NCI-H2029 treated with DMSO at 0.1 percent for 48 hours (cell line): Measurements from ENCODE around the gene FRMPD2.
"Not testable (repeated sequence)": the region's sequence is repeated elsewhere in the genome, so short reads cannot be mapped to it uniquely, and the experiment has no call there.

ENCODE experiments used
- DNase-seq: peaks from one replicate; lab custom pipeline; 2025; lab: John Stamatoyannopoulos, UW

Gene FRMPD2

GRCh38 chr10:48233559-48234005, 40.9 kb downstream of the FRMPD2 start:
- no peak for DNase-seq

GRCh38 chr10:48232717-48233447, 41.6 kb downstream of the FRMPD2 start:
- DNase-seq = no peak

- no peak for DNase-seq
Observed at GRCh38 chr10:48231699-48232315, 42.7 kb downstream of the FRMPD2 start.

GRCh38 chr10:48231178-48231577, 43.3 kb downstream of the FRMPD2 start:
- DNase-seq = no peak

- no peak for DNase-seq
Observed at GRCh38 chr10:48227213-48227612, 47.3 kb downstream of the FRMPD2 start.

GRCh38 chr10:48224979-48225560, 49.4 kb downstream of the FRMPD2 start:
- no peak for DNase-seq

- no peak for DNase-seq
Observed at GRCh38 chr10:48224296-48224695, 50.2 kb downstream of the FRMPD2 start.

- no peak for DNase-seq
Observed at GRCh38 chr10:48221814-48222213, 52.7 kb downstream of the FRMPD2 start.

GRCh38 chr10:48221031-48221430, 53.5 kb downstream of the FRMPD2 start:
- not testable (repeated sequence) for DNase-seq

GRCh38 chr10:48219194-48219593, 55.3 kb downstream of the FRMPD2 start:
- DNase-seq = no peak

GRCh38 chr10:48216744-48217143, 57.8 kb downstream of the FRMPD2 start:
- DNase-seq = no peak

- DNase-seq = no peak
Observed at GRCh38 chr10:48216204-48216505, 58.3 kb downstream of the FRMPD2 start.

- DNase-seq = peak; percentile 28
Observed at GRCh38 chr10:48215486-48216203, 58.9 kb downstream of the FRMPD2 start.

- DNase-seq = no peak
Observed at GRCh38 chr10:48214716-48215485, 59.6 kb downstream of the FRMPD2 start.

GRCh38 chr10:48213047-48213446, 61.4 kb downstream of the FRMPD2 start:
- no peak for DNase-seq

- DNase-seq = no peak
Observed at GRCh38 chr10:48211777-48212176, 62.7 kb downstream of the FRMPD2 start.

- DNase-seq = no peak
Observed at GRCh38 chr10:48210966-48211365, 63.5 kb downstream of the FRMPD2 start.

- no peak for DNase-seq
Observed at GRCh38 chr10:48210391-48210790, 64.1 kb downstream of the FRMPD2 start.

- no peak for DNase-seq
Observed at GRCh38 chr10:48209241-48209640, 65.3 kb downstream of the FRMPD2 start.

- no peak for DNase-seq
Observed at GRCh38 chr10:48207853-48208252, 66.6 kb downstream of the FRMPD2 start.

- no peak for DNase-seq
Observed at GRCh38 chr10:48206482-48207250, 67.8 kb downstream of the FRMPD2 start.
